Measurements from ENCODE around the gene BHLHE40. TPM values are rescaled to one million over a fixed set of nuclear protein-coding genes. Genes with fewer than 3 reads are reported as not detected.

The BHLHE40 gene
- polyA plus RNA-seq, 2 of the 4 experiments (the other 2 are of a cell fraction): 102 to 160 TPM

- Histone ChIP-seq H3K27ac (no peak overlapping the region), H3K9me3 (0 out of 3 replicates have a peak, but pooled peaks cover 3% of the 10 kb centered on the region), H3K4me3 (no peak overlapping the region), H3K4me2 (no peak overlapping the region), H3K4me1 (peaks cover 34% of the 10 kb centered on the region)
- POLR2A ChIA-PET: no interaction called here
- TF ChIP-seq EHMT2 (IDR thresholded peaks at IDR 0.05; ENCODE audit: low read depth): no peak
- TF ChIP-seq GATA3 (IDR thresholded peaks at IDR 0.05; ENCODE audit: borderline replicate concordance): no peak
- TF ChIP-seq, protein P1, sequence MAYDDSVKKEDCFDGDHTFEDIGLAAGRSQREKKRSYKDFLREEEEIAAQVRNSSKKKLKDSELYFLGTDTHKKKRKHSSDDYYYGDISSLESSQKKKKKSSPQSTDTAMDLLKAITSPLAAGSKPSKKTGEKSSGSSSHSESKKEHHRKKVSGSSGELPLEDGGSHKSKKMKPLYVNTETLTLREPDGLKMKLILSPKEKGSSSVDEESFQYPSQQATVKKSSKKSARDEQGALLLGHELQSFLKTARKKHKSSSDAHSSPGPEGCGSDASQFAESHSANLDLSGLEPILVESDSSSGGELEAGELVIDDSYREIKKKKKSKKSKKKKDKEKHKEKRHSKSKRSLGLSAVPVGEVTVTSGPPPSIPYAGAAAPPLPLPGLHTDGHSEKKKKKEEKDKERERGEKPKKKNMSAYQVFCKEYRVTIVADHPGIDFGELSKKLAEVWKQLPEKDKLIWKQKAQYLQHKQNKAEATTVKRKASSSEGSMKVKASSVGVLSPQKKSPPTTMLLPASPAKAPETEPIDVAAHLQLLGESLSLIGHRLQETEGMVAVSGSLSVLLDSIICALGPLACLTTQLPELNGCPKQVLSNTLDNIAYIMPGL (CRISPR knock-in tag; IDR thresholded peaks at IDR 0.05; ENCODE audit: borderline replicate concordance): no peak
- peak; percentile 98 for TF ChIP-seq ZC3H11A (IDR thresholded peaks at IDR 0.05)
- no peak for TF ChIP-seq FOXS1 (CRISPR knock-in tag; IDR thresholded peaks at IDR 0.05)
- no peak for TF ChIP-seq MYC (IDR thresholded peaks at IDR 0.05; ENCODE audit: borderline replicate concordance, low read length)
- TF ChIP-seq HOXB13 (CRISPR knock-in tag; IDR thresholded peaks at IDR 0.05; ENCODE audit: low read depth): no peak
- TF ChIP-seq POLR2AphosphoS2 (conservative IDR thresholded peaks at IDR 0.05; ENCODE audit: low read length): no peak
- ATAC-seq (no peak), DNase-seq (ENCODE audit: low read depth in 1 of 2, low spot score in 1 of 2) (no peak), FAIRE-seq (no peak)
- CTCF ChIA-PET: interaction anchor here (0.6 to 2.5 kb wide), 5 partner anchors 10 to 236 kb away, joined by 3 to 11 read pairs (median 5); no protein-coding TSS in a partner anchor
- 97% methylated on average over 5 of the region's 5 CpGs for WGBS (ENCODE audit: missing lambda C conversion rate)
Measured at GRCh38 chr3:4947028-4947427, 32.2 kb upstream of the BHLHE40 start.

- H3K4me1 ChIP-seq: peaks cover 34% of the 10 kb centered on the region
- H3K4me2 ChIP-seq: no peak overlapping the region
- TF ChIP-seq USF2 (IDR thresholded peaks at IDR 0.05) (no peak), RARB (CRISPR knock-in tag; IDR thresholded peaks at IDR 0.05) (no peak), JUN (IDR thresholded peaks at IDR 0.05) (no peak), NPAS2 (CRISPR knock-in tag; IDR thresholded peaks at IDR 0.05; ENCODE audit: borderline replicate concordance) (no peak), CHD4 (IDR thresholded peaks at IDR 0.05; ENCODE audit: borderline replicate concordance) (no peak), KDM5A (IDR thresholded peaks at IDR 0.05) (no peak)
- TF ChIP-seq, protein P1 (CRISPR knock-in tag; IDR thresholded peaks at IDR 0.05; ENCODE audit: borderline replicate concordance): no peak
- TF ChIP-seq, protein P2, sequence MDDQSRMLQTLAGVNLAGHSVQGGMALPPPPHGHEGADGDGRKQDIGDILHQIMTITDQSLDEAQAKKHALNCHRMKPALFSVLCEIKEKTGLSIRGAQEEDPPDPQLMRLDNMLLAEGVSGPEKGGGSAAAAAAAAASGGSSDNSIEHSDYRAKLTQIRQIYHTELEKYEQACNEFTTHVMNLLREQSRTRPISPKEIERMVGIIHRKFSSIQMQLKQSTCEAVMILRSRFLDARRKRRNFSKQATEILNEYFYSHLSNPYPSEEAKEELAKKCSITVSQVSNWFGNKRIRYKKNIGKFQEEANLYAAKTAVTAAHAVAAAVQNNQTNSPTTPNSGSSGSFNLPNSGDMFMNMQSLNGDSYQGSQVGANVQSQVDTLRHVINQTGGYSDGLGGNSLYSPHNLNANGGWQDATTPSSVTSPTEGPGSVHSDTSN (IDR thresholded peaks at IDR 0.05): no peak
- TF ChIP-seq, protein P3, sequence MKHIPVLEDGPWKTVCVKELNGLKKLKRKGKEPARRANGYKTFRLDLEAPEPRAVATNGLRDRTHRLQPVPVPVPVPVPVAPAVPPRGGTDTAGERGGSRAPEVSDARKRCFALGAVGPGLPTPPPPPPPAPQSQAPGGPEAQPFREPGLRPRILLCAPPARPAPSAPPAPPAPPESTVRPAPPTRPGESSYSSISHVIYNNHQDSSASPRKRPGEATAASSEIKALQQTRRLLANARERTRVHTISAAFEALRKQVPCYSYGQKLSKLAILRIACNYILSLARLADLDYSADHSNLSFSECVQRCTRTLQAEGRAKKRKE (CRISPR knock-in tag; IDR thresholded peaks at IDR 0.05; ENCODE audit: low read depth): no peak
- CTCF ChIA-PET: interaction anchor here (1.0 to 1.3 kb wide), 3 partner anchors 10 to 237 kb away, joined by 3 read pairs; no protein-coding TSS in a partner anchor
- ATAC-seq (no peak), DNase-seq (ENCODE audit: low read depth in 1 of 2, low spot score in 1 of 2) (peak in 1 of 2 experiments; percentile 33), FAIRE-seq (no peak)
- POLR2A ChIA-PET: interaction anchor here (0.6 kb wide), 1 partner anchor 14 kb away, joined by 3 read pairs; no protein-coding TSS in a partner anchor
- H3K9me3 ChIP-seq: 0 out of 3 replicates have a peak, but pooled peaks cover 3% of the 10 kb centered on the region
- no peak overlapping the region for H3K4me3 ChIP-seq
- peak overlapping the region in 1 of 2 experiments; percentile 18; a peak in 2 of 6 replicates for H3K27ac ChIP-seq
- 66% methylated on average over 4 of the region's 4 CpGs for WGBS (ENCODE audit: missing lambda C conversion rate)
Measured at GRCh38 chr3:4948395-4948794, 30.8 kb upstream of the BHLHE40 start.
